Activated CD4-positive, alpha-beta T cell treated with anti-CD3 and anti-CD28 coated beads, Interleukin-2, amount 10 ng/mL, durations not matched to agents 24 days and 14 days (primary cell): ENCODE data around the gene CCDC92. TPM values are rescaled to one million over a fixed set of nuclear protein-coding genes. Genes with fewer than 3 reads are reported as not detected.

Experiments
- DNase-seq: peaks from one replicate; pipeline ENCODE4 v3.0.0; 2022
- H3K27ac Mint-ChIP-seq: one replicate; pipeline ENCODE4 v1.8.0; 2022; ENCODE audit warnings: mild to moderate bottlenecking, mixed read lengths
- H3K27me3 Mint-ChIP-seq: one replicate; pipeline ENCODE4 v1.8.0; 2022; ENCODE audit warnings: mixed read lengths
- H3K36me3 Mint-ChIP-seq: one replicate; pipeline ENCODE4 v1.8.0; 2022; ENCODE audit warnings: low read depth, mild to moderate bottlenecking, mixed read lengths
- H3K4me1 Mint-ChIP-seq: one replicate; pipeline ENCODE4 v1.8.0; 2021; ENCODE audit warnings: mixed read lengths
- H3K4me3 Mint-ChIP-seq: one replicate; pipeline ENCODE4 v1.8.0; 2022; ENCODE audit warnings: mild to moderate bottlenecking, moderate library complexity, mixed read lengths
- H3K9me3 Mint-ChIP-seq: one replicate; pipeline ENCODE4 v1.8.0; 2021; ENCODE audit warnings: mixed read lengths
- intact Hi-C: fragments of 100-400 bp; cut with micrococcal nuclease; formaldehyde crosslinking; loops from one replicate; pipeline ENCODE4 v1.15.1; 2023
- total RNA-seq: library from RNA; stranded (reverse); gene quantifications from 2 replicates; pipeline ENCODE4 v1.2.3, GENCODE V29; 2022

The CCDC92 gene
- total RNA-seq, 1 donor from 2014 or later: 7.3 TPM

DNA sequence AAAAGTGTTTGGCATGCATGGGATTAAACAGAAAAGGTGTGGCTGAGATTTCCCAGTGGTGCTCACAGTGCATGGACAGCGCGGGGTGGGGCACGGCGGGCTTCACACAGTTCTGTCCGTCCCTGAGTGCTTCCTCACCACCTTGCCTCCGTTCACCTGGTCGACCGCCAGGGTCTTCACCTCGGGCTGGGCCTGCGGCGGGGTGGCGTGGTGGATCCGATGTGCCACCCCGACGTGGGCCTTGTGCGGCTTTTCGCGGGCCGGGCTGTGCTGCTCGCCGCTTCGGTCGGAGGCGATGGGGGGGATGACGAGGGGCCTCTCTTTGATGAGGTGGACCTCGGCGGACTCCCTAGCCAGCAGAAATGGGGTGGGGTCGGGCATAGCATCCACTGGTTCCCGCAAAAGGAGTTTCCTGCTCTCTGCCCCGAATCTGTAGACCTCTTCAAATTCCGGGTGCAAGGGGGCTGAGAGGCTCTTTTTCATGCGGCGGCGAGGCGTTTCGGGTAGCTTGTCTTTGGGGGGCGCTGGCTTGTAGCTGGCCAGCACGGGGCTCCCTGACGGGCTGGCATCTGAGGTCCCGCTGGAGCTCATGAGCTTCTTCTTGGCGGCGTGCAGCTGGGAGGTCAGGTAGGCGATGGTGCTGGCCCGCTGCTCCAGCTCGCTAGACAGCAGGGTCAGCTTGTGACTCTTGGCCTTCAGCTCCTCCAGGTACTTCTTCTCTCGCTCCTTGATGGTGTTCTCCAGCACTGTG, 35.5 kb downstream of the CCDC92 start:
- no peaks in the 10 kb centered on the region for H3K9me3 Mint-ChIP-seq
- H3K4me3 Mint-ChIP-seq: peak overlapping the region; percentile 86
- peaks cover 11% of the 10 kb centered on the region for H3K36me3 Mint-ChIP-seq
- peaks cover 5% of the 10 kb centered on the region for H3K27me3 Mint-ChIP-seq
- no peak for DNase-seq
- peak overlapping the region; percentile 86 for H3K27ac Mint-ChIP-seq
- peaks cover 23% of the 10 kb centered on the region for H3K4me1 Mint-ChIP-seq
- intact Hi-C loops: loop anchor here (5.0 kb wide), 1 partner anchor 35 kb away; the partner anchor contains the start of genes CCDC92 and ZNF664

DNA sequence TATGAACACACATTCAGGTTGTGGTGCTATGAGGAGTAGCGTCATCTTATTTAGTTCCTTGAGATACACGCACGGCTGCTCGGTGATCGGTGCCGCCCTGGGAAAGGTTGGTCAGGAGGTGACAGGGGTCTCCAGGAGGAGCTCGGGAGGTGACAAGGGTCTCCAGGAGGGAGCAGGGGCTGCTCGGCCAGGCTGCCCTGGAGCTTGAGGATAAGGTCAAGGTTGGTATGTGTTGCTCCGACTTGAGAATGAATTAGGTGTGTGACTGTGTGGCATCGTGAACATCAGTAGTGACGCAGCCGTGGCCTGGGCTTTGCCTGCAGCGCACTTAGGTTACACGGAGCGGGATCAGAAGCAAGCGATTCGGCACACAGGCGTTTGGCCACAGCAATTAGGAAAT, 36.2 kb downstream of the CCDC92 start:
- Mint-ChIP-seq H3K36me3 (peaks cover 7% of the 10 kb centered on the region), H3K27me3 (peaks cover 12% of the 10 kb centered on the region), H3K9me3 (no peaks in the 10 kb centered on the region), H3K4me1 (peaks cover 30% of the 10 kb centered on the region), H3K4me3 (peak overlapping the region; percentile 39), H3K27ac (peak overlapping the region; percentile 38)
- DNase-seq: no peak
- intact Hi-C loops: loop anchor here (5.0 kb wide), 1 partner anchor 36 kb away; the partner anchor contains the start of genes CCDC92 and ZNF664

DNA sequence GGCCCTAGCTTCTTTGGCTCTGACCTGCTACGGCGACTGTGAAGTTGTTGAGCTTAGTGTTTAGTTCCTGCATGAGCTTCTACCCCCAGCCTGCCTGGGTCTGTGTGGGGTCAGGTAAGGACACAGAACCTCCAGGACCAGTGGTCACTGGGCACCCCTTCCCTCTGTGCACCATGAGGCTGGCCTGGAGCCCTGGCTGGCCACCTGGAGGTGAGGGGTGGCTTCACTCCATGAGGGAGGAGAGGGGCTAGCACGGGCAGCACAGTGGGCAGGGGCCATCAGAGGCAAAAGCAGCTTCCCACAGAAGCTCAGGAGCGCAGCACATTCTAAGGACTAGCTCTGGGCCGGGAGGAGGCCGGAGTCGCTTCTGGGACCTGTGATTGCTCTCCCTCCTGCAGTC, 36.7 kb downstream of the CCDC92 start:
- H3K4me3 Mint-ChIP-seq: no peak overlapping the region
- DNase-seq: no peak
- peaks cover 13% of the 10 kb centered on the region for H3K27me3 Mint-ChIP-seq
- peaks cover 6% of the 10 kb centered on the region for H3K36me3 Mint-ChIP-seq
- H3K4me1 Mint-ChIP-seq: peaks cover 31% of the 10 kb centered on the region
- no peak overlapping the region for H3K27ac Mint-ChIP-seq
- H3K9me3 Mint-ChIP-seq: no peaks in the 10 kb centered on the region
- intact Hi-C loops: loop anchor here (5.0 kb wide), 1 partner anchor 36 kb away; the partner anchor contains the start of genes CCDC92 and ZNF664

DNA sequence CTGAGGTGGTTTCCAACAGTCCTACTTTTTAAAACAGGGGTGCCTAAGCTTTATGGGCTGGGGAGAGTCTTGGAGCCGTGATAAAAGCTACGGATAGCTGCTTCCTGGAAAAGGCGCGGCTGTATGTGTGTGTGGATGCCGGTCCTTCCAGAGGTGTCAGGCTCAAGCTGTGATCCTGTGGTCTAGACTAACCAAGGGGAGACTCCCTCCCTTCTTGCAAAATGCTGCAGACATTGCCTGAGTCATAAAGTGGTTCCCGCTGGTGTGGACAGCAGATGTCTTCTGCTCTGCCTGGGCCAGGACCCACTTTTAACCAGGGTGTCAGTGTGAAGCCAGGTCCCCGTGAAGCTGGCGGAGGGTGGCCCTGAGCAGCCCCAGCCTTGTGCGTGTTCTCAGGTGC, 37.8 kb downstream of the CCDC92 start:
- Mint-ChIP-seq H3K27ac (no peak overlapping the region), H3K9me3 (no peaks in the 10 kb centered on the region), H3K4me3 (no peak overlapping the region), H3K27me3 (peaks cover 13% of the 10 kb centered on the region), H3K4me1 (peaks cover 31% of the 10 kb centered on the region), H3K36me3 (peaks cover 6% of the 10 kb centered on the region)
- DNase-seq: no peak
- intact Hi-C loops: loop anchor here (5.0 kb wide), 1 partner anchor 37 kb away; the partner anchor contains the start of genes CCDC92 and ZNF664

DNA sequence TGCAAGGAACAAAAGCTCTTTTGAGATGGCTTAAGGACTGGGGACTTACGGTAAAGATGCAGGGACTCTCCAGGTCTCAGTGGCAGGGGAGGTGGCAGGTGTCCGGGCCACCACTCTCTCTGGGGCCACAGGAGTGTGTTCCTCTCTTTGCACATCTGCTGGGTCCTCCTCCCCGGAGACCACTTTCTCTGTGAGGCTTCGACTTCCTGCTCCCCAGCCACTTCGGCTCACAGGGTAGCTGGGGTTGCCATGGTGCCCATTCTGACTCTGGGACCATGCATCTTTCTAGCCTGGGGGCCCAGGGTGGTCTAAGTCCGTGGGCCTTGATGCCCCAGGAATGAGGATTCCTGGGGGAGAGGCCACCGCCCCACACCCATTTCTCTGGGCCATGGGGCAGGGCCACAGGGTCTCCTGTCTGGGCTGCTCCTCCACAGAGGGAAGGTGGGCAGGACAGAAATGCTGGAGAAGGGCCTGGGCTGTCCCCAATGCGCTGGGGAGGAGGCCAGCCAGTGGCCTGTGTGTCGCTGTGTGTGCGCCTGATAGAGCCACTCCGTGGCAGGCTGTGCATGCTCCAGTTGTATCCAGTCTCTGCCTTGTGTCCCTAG, 38.5 kb downstream of the CCDC92 start:
- Mint-ChIP-seq H3K4me3 (no peak overlapping the region), H3K27ac (no peak overlapping the region), H3K36me3 (peaks cover 6% of the 10 kb centered on the region), H3K27me3 (peaks cover 13% of the 10 kb centered on the region), H3K4me1 (peaks cover 30% of the 10 kb centered on the region), H3K9me3 (no peaks in the 10 kb centered on the region)
- no peak for DNase-seq
- intact Hi-C loops: no loop called here

DNA sequence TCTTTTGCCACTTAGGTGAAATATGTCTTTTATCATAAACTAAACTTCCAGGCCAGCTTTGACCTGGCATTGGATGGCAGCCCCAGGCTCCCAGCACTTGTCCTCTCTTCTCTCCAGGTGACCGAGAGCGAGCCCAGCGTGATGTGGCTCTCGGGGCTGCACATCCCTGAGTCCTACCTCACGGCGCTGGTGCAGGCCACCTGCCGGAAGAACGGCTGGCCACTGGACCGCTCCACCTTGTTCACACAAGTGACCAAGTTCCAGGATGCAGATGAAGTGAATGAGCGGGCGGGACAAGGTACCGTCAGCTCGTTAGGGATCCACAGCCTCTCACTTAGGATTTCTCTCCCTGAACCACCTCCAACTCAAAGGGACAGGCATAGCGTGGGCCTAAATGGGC, 39.4 kb downstream of the CCDC92 start:
- intact Hi-C loops: no loop called here
- Mint-ChIP-seq H3K27ac (no peak overlapping the region), H3K4me3 (no peak overlapping the region), H3K4me1 (peaks cover 21% of the 10 kb centered on the region), H3K9me3 (no peaks in the 10 kb centered on the region), H3K27me3 (peaks cover 13% of the 10 kb centered on the region), H3K36me3 (peaks cover 6% of the 10 kb centered on the region)
- no peak for DNase-seq

DNA sequence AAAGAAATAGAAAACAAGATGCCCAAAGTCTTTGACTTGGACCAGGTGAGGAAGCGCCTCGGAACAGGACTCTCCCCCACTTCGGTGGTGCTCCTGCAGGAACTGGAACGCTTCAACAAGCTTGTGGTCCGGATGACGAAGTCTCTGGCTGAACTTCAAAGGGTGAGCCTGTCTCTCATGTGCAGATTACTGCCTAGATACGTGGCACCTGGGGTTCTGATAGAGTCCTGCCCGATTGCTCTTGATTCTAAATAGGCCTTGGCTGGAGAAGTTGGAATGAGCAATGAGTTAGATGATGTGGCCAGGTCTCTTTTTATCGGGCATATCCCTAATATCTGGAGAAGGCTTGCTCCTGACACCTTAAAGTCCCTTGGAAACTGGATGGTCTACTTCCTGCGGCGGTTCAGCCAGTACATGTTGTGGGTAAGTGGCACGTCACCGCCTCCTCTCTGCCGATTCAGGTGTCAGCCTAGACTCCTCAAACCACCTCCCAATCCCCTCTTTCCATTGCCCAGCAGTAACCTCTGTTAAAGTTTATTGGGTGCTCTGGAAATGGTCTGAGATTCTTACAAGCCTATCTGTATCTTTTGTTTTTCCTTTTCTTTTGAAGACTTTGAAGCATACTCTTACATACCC, 40.8 kb downstream of the CCDC92 start:
- Mint-ChIP-seq H3K4me1 (peaks cover 11% of the 10 kb centered on the region), H3K36me3 (peaks cover 3% of the 10 kb centered on the region), H3K27ac (no peak overlapping the region), H3K4me3 (peak overlapping the region; percentile 44), H3K27me3 (peaks cover 16% of the 10 kb centered on the region), H3K9me3 (no peaks in the 10 kb centered on the region)
- DNase-seq: peak; percentile 75
- intact Hi-C loops: no loop called here

DNA sequence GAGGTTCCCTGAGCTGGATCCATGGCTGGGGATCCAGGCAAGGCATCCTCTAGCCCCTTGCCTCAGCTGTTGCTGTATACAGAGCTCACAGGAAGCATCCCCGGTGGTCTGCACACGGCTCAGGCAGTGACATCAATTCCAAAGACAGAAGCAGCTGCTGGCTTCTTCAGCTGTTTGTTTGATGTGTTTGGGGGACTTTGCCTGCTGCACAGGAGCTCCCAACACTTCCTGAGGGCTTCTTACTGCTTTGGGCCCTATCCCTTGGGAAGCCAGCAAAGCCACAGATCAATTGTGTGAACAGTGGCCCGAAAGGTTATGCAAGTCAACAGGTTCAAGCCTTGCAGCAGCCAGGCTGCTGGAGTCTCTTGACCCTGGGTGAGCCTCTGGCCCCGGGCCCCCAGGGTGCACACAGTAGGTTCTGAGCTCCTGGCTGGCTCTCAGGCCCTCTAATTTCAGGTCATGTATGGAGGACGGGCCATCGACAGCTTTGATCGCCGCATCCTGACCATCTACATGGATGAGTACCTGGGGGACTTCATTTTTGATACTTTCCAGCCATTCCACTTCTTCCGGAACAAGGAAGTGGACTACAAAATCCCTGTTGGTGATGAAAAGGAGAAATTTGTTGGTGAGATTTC, 42.6 kb downstream of the CCDC92 start:
- DNase-seq: no peak
- Mint-ChIP-seq H3K36me3 (no peaks in the 10 kb centered on the region), H3K27me3 (peaks cover 16% of the 10 kb centered on the region), H3K27ac (no peak overlapping the region), H3K4me3 (no peak overlapping the region), H3K4me1 (peaks cover 11% of the 10 kb centered on the region), H3K9me3 (no peaks in the 10 kb centered on the region)
- intact Hi-C loops: no loop called here

DNA sequence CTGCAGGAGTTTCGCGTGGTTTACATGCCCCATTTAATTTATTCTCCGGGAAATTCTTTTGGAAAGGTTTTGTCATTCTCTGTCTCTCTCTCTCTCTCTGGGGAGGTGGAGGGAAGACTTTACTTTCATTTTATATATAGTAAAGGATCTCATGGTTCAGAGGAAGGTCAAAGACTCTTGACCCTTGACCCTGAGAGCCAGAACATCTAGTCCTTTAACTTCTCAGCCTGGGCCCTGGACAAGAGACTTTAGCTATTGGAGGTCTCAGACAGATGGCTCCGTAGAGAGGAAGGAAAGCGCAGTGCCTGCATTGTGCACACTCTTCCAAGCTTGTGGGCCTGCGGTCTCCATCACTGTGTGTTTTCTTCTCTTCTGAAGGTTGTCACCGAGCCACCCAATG, 43.7 kb downstream of the CCDC92 start:
- Mint-ChIP-seq H3K27me3 (peaks cover 22% of the 10 kb centered on the region), H3K4me1 (peaks cover 11% of the 10 kb centered on the region), H3K36me3 (no peaks in the 10 kb centered on the region), H3K4me3 (no peak overlapping the region), H3K9me3 (no peaks in the 10 kb centered on the region), H3K27ac (no peak overlapping the region)
- intact Hi-C loops: no loop called here
- no peak for DNase-seq

DNA sequence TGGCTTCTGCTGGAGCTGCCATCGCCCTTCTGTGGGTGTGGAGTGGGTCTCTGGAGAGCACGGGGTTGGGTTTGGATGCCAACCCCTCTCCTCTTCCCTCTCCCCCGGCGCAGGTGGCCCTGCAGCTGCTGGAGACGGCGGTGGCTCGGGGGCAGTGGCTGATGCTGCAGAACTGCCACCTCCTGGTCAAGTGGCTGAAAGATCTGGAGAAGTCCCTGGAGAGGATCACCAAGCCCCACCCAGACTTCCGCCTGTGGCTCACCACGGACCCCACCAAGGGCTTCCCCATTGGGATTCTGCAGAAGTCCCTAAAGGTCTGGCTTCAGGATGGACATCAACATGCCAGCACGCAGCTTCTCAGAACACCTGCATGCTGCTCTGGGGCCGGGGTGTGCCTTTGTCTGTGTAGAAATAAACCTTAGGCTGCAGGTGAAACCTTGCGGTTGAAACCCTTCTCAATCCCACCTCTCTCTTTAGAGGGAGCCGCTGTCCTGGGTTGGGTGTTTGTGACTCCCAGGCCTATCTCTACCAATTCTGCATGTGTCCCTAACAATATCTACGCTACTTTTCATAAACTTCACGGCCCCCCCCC, 44.3 kb downstream of the CCDC92 start:
- Mint-ChIP-seq H3K27me3 (peaks cover 19% of the 10 kb centered on the region), H3K4me3 (no peak overlapping the region), H3K27ac (no peak overlapping the region), H3K4me1 (peaks cover 11% of the 10 kb centered on the region), H3K9me3 (no peaks in the 10 kb centered on the region), H3K36me3 (no peaks in the 10 kb centered on the region)
- intact Hi-C loops: no loop called here
- DNase-seq: no peak

DNA sequence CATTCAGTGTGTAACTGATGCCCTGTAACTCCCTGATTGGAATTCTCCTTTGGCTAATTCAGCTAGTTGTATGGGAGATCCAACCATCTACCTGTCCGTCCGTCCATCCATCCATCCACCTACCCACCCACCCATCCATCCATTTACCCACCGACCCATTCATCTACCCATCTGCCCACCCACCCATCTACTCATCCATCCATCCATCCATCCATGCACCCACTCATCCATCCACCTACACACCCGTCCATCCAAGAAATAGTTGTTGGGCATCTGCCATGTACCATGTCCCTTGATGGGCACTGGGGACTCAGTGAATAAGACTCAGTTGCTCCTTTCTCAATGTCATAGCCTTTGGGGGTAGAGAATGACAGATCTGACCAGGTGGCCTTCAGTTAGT, 48.1 kb downstream of the CCDC92 start:
- intact Hi-C loops: no loop called here

DNA sequence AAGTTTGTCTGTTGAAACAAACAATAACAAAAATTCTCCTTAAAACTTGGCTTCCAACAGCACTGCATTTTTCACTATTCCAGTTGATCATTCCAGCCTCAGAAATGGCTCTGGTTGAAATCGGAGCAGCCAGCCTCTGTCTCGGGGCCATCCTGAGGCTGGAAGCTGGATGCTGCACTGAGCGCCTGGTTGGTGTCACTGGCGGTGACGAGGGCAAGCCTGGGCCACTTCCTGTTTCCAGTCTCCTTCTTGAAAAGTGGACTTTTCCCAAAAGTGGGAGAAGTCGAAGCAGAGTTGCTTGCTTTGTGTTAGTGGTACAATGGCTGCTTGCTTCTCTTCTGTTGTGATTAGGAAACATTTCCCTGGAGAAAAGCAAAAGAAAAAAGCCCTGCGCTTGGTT, 48.7 kb downstream of the CCDC92 start:
- no peak for DNase-seq
- H3K4me1 Mint-ChIP-seq: peaks cover 1% of the 10 kb centered on the region
- H3K4me3 Mint-ChIP-seq: no peak overlapping the region
- intact Hi-C loops: no loop called here
- H3K27ac Mint-ChIP-seq: no peak overlapping the region
- H3K9me3 Mint-ChIP-seq: no peaks in the 10 kb centered on the region
- H3K27me3 Mint-ChIP-seq: peaks cover 14% of the 10 kb centered on the region
- H3K36me3 Mint-ChIP-seq: no peaks in the 10 kb centered on the region

More for the DNA sequence above, 48.1 kb downstream of the CCDC92 start:
- H3K27me3 Mint-ChIP-seq: peaks cover 14% of the 10 kb centered on the region
- no peak for DNase-seq
- no peaks in the 10 kb centered on the region for H3K9me3 Mint-ChIP-seq
- no peak overlapping the region for H3K4me3 Mint-ChIP-seq
- H3K36me3 Mint-ChIP-seq: no peaks in the 10 kb centered on the region
- H3K4me1 Mint-ChIP-seq: peaks cover 1% of the 10 kb centered on the region
- no peak overlapping the region for H3K27ac Mint-ChIP-seq

DNA sequence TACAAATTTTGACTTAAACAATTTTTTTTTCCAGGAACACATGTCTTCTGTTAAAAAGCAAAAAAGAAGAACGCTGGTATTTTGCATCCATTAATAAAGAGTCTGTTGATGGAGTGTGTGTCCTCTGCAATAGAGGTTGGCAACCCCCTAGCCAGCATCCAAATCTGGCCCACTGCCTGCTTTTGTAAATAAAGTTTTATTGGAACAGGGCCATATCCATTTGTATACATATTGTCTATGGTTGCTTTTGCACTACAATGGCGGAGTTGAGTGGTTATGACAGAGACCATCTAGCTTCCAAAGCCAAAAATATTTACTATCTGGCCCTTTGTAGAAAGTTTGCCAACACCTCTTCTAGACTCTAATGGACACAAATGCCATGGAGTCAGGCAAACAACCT, 49.6 kb downstream of the CCDC92 start:
- Mint-ChIP-seq H3K4me1 (peaks cover 1% of the 10 kb centered on the region), H3K4me3 (no peak overlapping the region)

More for the DNA sequence above, 49.6 kb downstream of the CCDC92 start:
- DNase-seq: no peak
- H3K27ac Mint-ChIP-seq: no peak overlapping the region
- no peaks in the 10 kb centered on the region for H3K36me3 Mint-ChIP-seq
- intact Hi-C loops: no loop called here
- H3K27me3 Mint-ChIP-seq: peaks cover 14% of the 10 kb centered on the region
- H3K9me3 Mint-ChIP-seq: no peaks in the 10 kb centered on the region
